HepG2 (cell line): ENCODE measurements around the gene CIB2. TPM values are rescaled to one million over a fixed set of nuclear protein-coding genes. Genes with fewer than 3 reads are reported as not detected.

Source experiments
- ATAC-seq: fragments of 200-7000 bp; cut with Tn5 transposase; 3 replicates; pipeline ENCODE4 v1.9.1; 2020; ENCODE audit warnings: mild to moderate bottlenecking, moderate library complexity
- BruUV-seq: library from RNA; stranded (reverse); fragments of 400-500 nt; replicated peaks from 2 replicates; lab custom pipeline; 2021; lab: Mats Ljungman, UMichigan
- CTCF ChIA-PET: fragments of 300-600 bp; formaldehyde crosslinking; extraction: SDS; loops from one replicate; lab custom pipeline; 2021; ENCODE audit warnings: low total read pairs, inconsistent platforms, low intra/inter-chr PET ratio; lab: Yijun Ruan, JAX
- POLR2A ChIA-PET: fragments of 350-600 bp; sonication (Branson Sonifier 250); formaldehyde crosslinking; loops from one replicate; lab custom pipeline; 2020; ENCODE audit warnings: antibody characterized with exemption, inconsistent platforms; lab: Yijun Ruan, JAX
- DNase-seq: peaks from one replicate; pipeline ENCODE4 v3.0.0-alpha.2; 2015; ENCODE audit warnings: low spot score
- FAIRE-seq: peaks from 3 replicates; lab custom pipeline; 2011; peaks lifted over from hg19 to GRCh38; lab: Jason Lieb, UNC
- H2AFZ ChIP-seq: one replicate; pipeline ENCODE4 v1.6.1; 2011; ENCODE audit warnings: low read length, inconsistent platforms
- H3K27ac ChIP-seq: fragments of 300-600 bp; 3 replicates; pipeline ENCODE4 v1.8.0; 2011; ENCODE audit warnings: mixed run types, mild to moderate bottlenecking, mixed read lengths, low read length, inconsistent platforms; ENCODE audit not compliant: insufficient read depth; ENCODE audit errors: extremely low read length
- H3K27me3 ChIP-seq, 2 experiments: fragments of 200-600 bp in 1 of 2; 2 replicates in 1 of 2; 3 replicates in 1 of 2; pipeline versions ENCODE4 v1.6.0 to v1.8.0; 2011; ENCODE audit warnings: low read length in 2 of 2, mild to moderate bottlenecking in 2 of 2, moderate library complexity in 2 of 2, inconsistent platforms in 1 of 2; ENCODE audit not compliant: insufficient read depth in 2 of 2, control insufficient read depth in 1 of 2
- H3K36me3 ChIP-seq, 2 experiments: fragments of 200-600 bp in 1 of 2; replicated peaks in 1 of 2; 2 replicates in 1 of 2; 3 replicates in 1 of 2; pipeline versions ENCODE4 v1.5.1 to v1.8.0; 2011; ENCODE audit warnings: low read length in 2 of 2, inconsistent platforms in 1 of 2; ENCODE audit not compliant: insufficient read depth in 2 of 2, control insufficient read depth in 1 of 2
- H3K4me1 ChIP-seq: 2 replicates; pipeline ENCODE4 v1.5.1; 2012; ENCODE audit warnings: low read length, inconsistent platforms; ENCODE audit not compliant: insufficient read depth
- H3K4me2 ChIP-seq: 2 replicates; pipeline ENCODE4 v1.6.0; 2011; ENCODE audit warnings: low read depth, low read length, inconsistent platforms
- H3K4me3 ChIP-seq, 3 experiments: fragments of 200-600 bp in 1 of 3; sonication (generic), shearing (Covaris generic) in 1 of 3; replicated peaks in 1 of 3; 2 replicates each; pipeline ENCODE4 v1.5.1; 2011 to 2016; ENCODE audit warnings: low read length in 3 of 3, inconsistent platforms in 2 of 3, low read depth in 2 of 3, mild to moderate bottlenecking in 2 of 3, control low read depth in 1 of 3, mixed read lengths in 1 of 3; ENCODE audit not compliant: insufficient read depth in 1 of 3
- H3K79me2 ChIP-seq: one replicate; pipeline ENCODE4 v1.6.1; 2011; ENCODE audit warnings: low read length, inconsistent platforms; ENCODE audit not compliant: insufficient read depth
- H3K9ac ChIP-seq: 2 replicates; pipeline ENCODE4 v1.6.0; 2011; ENCODE audit warnings: mild to moderate bottlenecking, low read depth, low read length, inconsistent platforms; ENCODE audit not compliant: insufficient read depth
- H3K9me3 ChIP-seq: 2 replicates; pipeline ENCODE4 v1.5.1; 2012; ENCODE audit warnings: mild to moderate bottlenecking, low read length
- H4K20me1 ChIP-seq: 2 replicates; pipeline ENCODE4 v1.6.0; 2011; ENCODE audit warnings: inconsistent platforms, mild to moderate bottlenecking, low read length, moderate library complexity; ENCODE audit not compliant: insufficient read depth
- ASH2L ChIP-seq: fragments of 300-600, 200-600 bp; sonication (generic); IDR thresholded peaks from 2 replicates; pipeline ENCODE4 v1.7.0; 2017; ENCODE audit warnings: low read depth, mild to moderate bottlenecking, moderate library complexity, mixed read lengths, low read length; ENCODE audit not compliant: insufficient read length
- BCL6 ChIP-seq: IDR thresholded peaks from 2 replicates; pipeline ENCODE4 v1.6.1; 2016; ENCODE audit warnings: missing genetic modification reagents, missing compliant biosample characterization
- CEBPB ChIP-seq: IDR thresholded peaks from 2 replicates; pipeline ENCODE4 v1.6.1; 2011; ENCODE audit warnings: low read depth, low read length, improper control_type of control experiment, borderline replicate concordance
- CEBPG ChIP-seq: IDR thresholded peaks from 2 replicates; pipeline ENCODE4 v1.6.1; 2016
- CHD4 ChIP-seq: fragments of 200-600 bp; sonication (generic); IDR thresholded peaks from 2 replicates; pipeline ENCODE4 v1.7.0; 2017; ENCODE audit warnings: mild to moderate bottlenecking, low read length, borderline replicate concordance
- DNMT1 ChIP-seq: sonication (generic); formaldehyde crosslinking; IDR thresholded peaks from 2 replicates; pipeline ENCODE4 v1.5.1; 2020; ENCODE audit warnings: mild to moderate bottlenecking, missing genetic modification reagents
- GMEB1 ChIP-seq: sonication (generic); formaldehyde crosslinking; IDR thresholded peaks from 2 replicates; pipeline ENCODE4 v1.5.1; 2020; ENCODE audit warnings: missing genetic modification reagents, mild to moderate bottlenecking, borderline replicate concordance
- HMG20A ChIP-seq: IDR thresholded peaks from 2 replicates; pipeline ENCODE4 v1.6.1; 2016; ENCODE audit warnings: borderline replicate concordance
- KAT7 ChIP-seq: IDR thresholded peaks from 2 replicates; pipeline ENCODE4 v1.6.1; 2018; ENCODE audit warnings: borderline replicate concordance, missing compliant biosample characterization
- NCOR1 ChIP-seq: fragments of 200-600 bp; sonication (generic); IDR thresholded peaks from 2 replicates; pipeline ENCODE4 v1.7.0; 2017; ENCODE audit warnings: antibody characterized with exemption, low read length, borderline replicate concordance
- RFX1 ChIP-seq: fragments of 450-650 bp; IDR thresholded peaks from 2 replicates; pipeline ENCODE4 v1.6.1; 2017
- RNF219 ChIP-seq: sonication (generic); formaldehyde crosslinking; IDR thresholded peaks from 2 replicates; pipeline ENCODE4 v1.5.0; 2020; ENCODE audit warnings: mild to moderate bottlenecking, missing genetic modification reagents
- ZFP41 ChIP-seq: sonication (generic); formaldehyde crosslinking; IDR thresholded peaks from 2 replicates; pipeline ENCODE4 v1.4.0; 2020; ENCODE audit warnings: mild to moderate bottlenecking, missing genetic modification reagents, borderline replicate concordance
- ZNF335 ChIP-seq: sonication (generic); formaldehyde crosslinking; IDR thresholded peaks from 2 replicates; pipeline ENCODE4 v1.4.0; 2020; ENCODE audit warnings: missing genetic modification reagents
- WGBS: methylation state at CpG from one replicate; pipeline ENCODE4 v1.1.6; 2017; ENCODE audit warnings: low lambda C conversion rate; 5-methylcytosine and 5-hydroxymethylcytosine counted together
- in situ Hi-C: cut with HindIII; loops from 2 replicates; pipeline ENCODE4 v1.10.0; 2017; ENCODE audit warnings: low pct_unique_long_range_greater_than_20kb; ENCODE audit not compliant: extremely low pct_ligation_motif_present
- intact Hi-C: fragments of 100-400 bp; cut with micrococcal nuclease; formaldehyde crosslinking; loops from one replicate; pipeline ENCODE4 v1.10.0; 2022; ENCODE audit not compliant: unreplicated experiment
- polyA plus RNA-seq, 8 experiments: library from polyadenylated mRNA; depleted of rRNA in 3 of 8; stranded (reverse) in 7 of 8; unstranded in 1 of 8; fragments of >200 nt; fragmentation: Illumina TruSeq in 4 of 8; extraction: Trizol in 4 of 8; gene quantifications; 2 replicates each; pipeline versions ENCODE4 v1.2.1 to v1.2.3, GENCODE V29; 2011 to 2016; ENCODE audit warnings: low read depth in 4 of 8, missing spikeins in 1 of 8, mixed read lengths in 1 of 8; ENCODE audit not compliant: insufficient read depth in 1 of 8
- total RNA-seq, 5 experiments: library from RNA; depleted of rRNA; stranded (reverse); fragments of >200 nt; fragmentation: Illumina TruSeq; extraction: Trizol; gene quantifications; 2 replicates each; pipeline ENCODE4 v1.2.3, GENCODE V29; 2016; ENCODE audit warnings: low read depth in 1 of 5
- TF ChIP-seq, protein P1 (sequence below): IDR thresholded peaks from 2 replicates; pipeline ENCODE4 v1.6.1; 2016; ENCODE audit warnings: control low read depth
- TF ChIP-seq, protein P2 (sequence below): sonication (generic); formaldehyde crosslinking; IDR thresholded peaks from 2 replicates; pipeline ENCODE4 v1.5.0; 2020; ENCODE audit warnings: missing genetic modification reagents, mild to moderate bottlenecking, borderline replicate concordance
- TF ChIP-seq, protein P3 (sequence below): sonication (generic); formaldehyde crosslinking; IDR thresholded peaks from 2 replicates; pipeline ENCODE4 v1.4.0; 2020; ENCODE audit warnings: missing genetic modification reagents, mild to moderate bottlenecking, borderline replicate concordance

Gene CIB2
- total and polyA plus RNA-seq, 2 of the 13 experiments (the other 11 are each of a cell fraction or from before 2014, with no cell fraction given) = 1.4 to 1.5 TPM

DNA sequence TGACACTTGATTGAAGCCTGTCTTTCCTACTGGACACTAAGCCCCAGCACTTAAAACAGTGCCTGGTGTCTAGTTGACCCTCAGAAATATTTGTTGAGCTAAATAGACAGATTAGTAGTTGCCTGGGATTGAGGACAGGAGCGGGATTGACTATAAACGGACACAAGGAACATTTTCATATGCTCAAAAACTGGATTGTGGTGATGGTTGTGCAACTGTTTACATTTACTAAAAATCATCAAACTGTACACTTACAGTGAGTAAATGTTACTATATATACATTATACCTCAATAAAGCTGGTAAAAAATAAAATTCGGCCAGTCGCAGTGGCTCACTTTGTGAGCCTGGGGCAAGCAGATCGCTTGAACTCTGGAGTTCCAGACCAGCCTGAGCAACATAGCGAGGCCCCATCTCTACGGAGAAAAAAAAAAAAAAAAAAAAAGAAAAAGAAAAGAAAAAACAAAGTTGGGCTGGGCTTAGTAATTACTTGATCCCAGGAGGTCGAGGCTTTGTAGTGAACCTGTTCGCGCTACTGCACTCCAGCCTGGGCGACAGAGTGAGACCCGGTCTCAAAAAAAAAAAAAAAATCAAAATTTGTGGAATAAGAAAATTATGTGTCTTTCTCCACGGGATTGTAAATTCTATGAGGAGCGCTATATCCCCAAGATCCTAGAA lies 17.3 kb upstream of the CIB2 start:
- Histone ChIP-seq H3K4me1 (peaks cover 26% of the 10 kb centered on the region), H3K9me3 (no peaks in the 10 kb centered on the region), H3K4me2 (peak overlapping the region; percentile 91), H2AFZ (peak overlapping the region; percentile 19), H3K27me3 (no peaks in the 10 kb centered on the region), H3K36me3 (no peaks in the 10 kb centered on the region), H3K27ac (peak overlapping the region; percentile 57), H3K79me2 (peaks cover 15% of the 10 kb centered on the region), H4K20me1 (peaks cover 3% of the 10 kb centered on the region; the same call in 1 of the 2 replicates), H3K4me3 (peak overlapping the region; percentile 75 to 85 (median 84)), H3K9ac (peak overlapping the region; percentile 77)
- FAIRE-seq = no peak
- intact Hi-C loops (loop anchor here (1.0 kb wide), 1 partner anchor 17 kb away; the partner anchor contains the start of gene CIB2), in situ Hi-C loops (no loop called here)
- DNase-seq = no peak
- 2% methylated on average over 14 of the region's 14 CpGs for WGBS
- ChIA-PET CTCF (no interaction called here), POLR2A (interaction anchor here (0.6 to 1.5 kb wide), 8 partner anchors 9 to 289 kb away, joined by 3 to 11 read pairs (median 4); partner anchors contain the start of genes CIB2 and SKIC8)
- peak; percentile 42 for ATAC-seq
- BruUV-seq = TSS peak; percentile 92
- TF ChIP-seq ASH2L (peak; percentile 43), ZNF335 (CRISPR knock-in tag) (0 out of 2 replicates have a peak, but pooled peaks have one; percentile 22), RNF219 (CRISPR knock-in tag) (no peak), BCL6 (CRISPR knock-in tag) (peak; percentile 78), CEBPB (peak; percentile 1; the same call in 1 of the 2 replicates), CHD4 (peak; percentile 27; the same call in 1 of the 2 replicates), KAT7 (0 out of 2 replicates have a peak, but pooled peaks have one; percentile 2), HMG20A (CRISPR knock-in tag) (no peak), NCOR1 (0 out of 2 replicates have a peak, but pooled peaks have one; percentile 33), ZFP41 (CRISPR knock-in tag) (no peak), GMEB1 (peak; percentile 36; the same call in 1 of the 2 replicates), RFX1 (no peak), DNMT1 (CRISPR knock-in tag) (no peak), CEBPG (CRISPR knock-in tag) (0 out of 2 replicates have a peak, but pooled peaks have one; percentile 24)
- TF ChIP-seq, protein P1, sequence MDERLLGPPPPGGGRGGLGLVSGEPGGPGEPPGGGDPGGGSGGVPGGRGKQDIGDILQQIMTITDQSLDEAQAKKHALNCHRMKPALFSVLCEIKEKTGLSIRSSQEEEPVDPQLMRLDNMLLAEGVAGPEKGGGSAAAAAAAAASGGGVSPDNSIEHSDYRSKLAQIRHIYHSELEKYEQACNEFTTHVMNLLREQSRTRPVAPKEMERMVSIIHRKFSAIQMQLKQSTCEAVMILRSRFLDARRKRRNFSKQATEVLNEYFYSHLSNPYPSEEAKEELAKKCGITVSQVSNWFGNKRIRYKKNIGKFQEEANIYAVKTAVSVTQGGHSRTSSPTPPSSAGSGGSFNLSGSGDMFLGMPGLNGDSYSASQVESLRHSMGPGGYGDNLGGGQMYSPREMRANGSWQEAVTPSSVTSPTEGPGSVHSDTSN = no peak
- TF ChIP-seq, protein P2, sequence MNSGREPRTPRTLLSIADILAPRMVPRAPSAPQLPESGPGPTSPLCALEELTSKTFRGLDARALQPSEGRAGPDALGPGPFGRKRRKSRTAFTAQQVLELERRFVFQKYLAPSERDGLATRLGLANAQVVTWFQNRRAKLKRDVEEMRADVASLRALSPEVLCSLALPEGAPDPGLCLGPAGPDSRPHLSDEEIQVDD = no peak
- TF ChIP-seq, protein P3, sequence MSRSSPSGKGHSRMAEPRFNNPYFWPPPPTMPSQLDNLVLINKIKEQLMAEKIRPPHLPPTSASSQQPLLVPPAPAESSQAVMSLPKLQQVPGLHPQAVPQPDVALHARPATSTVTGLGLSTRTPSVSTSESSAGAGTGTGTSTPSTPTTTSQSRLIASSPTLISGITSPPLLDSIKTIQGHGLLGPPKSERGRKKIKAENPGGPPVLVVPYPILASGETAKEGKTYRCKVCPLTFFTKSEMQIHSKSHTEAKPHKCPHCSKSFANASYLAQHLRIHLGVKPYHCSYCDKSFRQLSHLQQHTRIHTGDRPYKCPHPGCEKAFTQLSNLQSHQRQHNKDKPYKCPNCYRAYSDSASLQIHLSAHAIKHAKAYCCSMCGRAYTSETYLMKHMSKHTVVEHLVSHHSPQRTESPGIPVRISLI (CRISPR knock-in tag) = 0 out of 2 replicates have a peak, but pooled peaks have one; percentile 14
